K562 (cell line): ENCODE data around the gene NLRP6. TPM values are rescaled to one million over a fixed set of nuclear protein-coding genes. Genes with fewer than 3 reads are reported as not detected.
A peak's percentile ranks its signal among the peaks of the same experiment; 100 is the strongest.

Experiments used
- ATAC-seq: fragments of 200-7000 bp; cut with Tn5 transposase; 3 replicates; pipeline ENCODE4 v1.9.1; 2020; ENCODE audit warnings: moderate library complexity
- BruUV-seq: library from RNA; stranded (reverse); fragments of 400-500 nt; replicated peaks from 2 replicates; lab custom pipeline; 2021; lab: Mats Ljungman, UMichigan
- CTCF ChIA-PET: fragments of 300-600 bp; formaldehyde crosslinking; extraction: SDS; loops from one replicate; lab custom pipeline; 2021; ENCODE audit warnings: low intra/inter-chr PET ratio; lab: Yijun Ruan, JAX
- POLR2A ChIA-PET: fragments of 300-600, 350-650 bp; sonication (Branson Sonifier 250); formaldehyde crosslinking; extraction: SDS; loops from one replicate; lab custom pipeline; 2021; ENCODE audit warnings: antibody characterized with exemption, inconsistent platforms; lab: Yijun Ruan, JAX
- DNase-seq, 4 experiments: peaks; one replicate each; pipeline versions ENCODE4 v3.0.0 to v3.0.0-alpha.2; 2011 to 2018; ENCODE audit warnings: low spot score in 3 of 4, mixed read lengths in 3 of 4; ENCODE audit errors: extremely low read depth in 1 of 4
- FAIRE-seq: peaks from 2 replicates; lab custom pipeline; 2011; peaks lifted over from hg19 to GRCh38; lab: Jason Lieb, UNC
- H2AFZ ChIP-seq: 2 replicates; pipeline ENCODE4 v1.6.0; 2011; ENCODE audit warnings: low read depth, low read length, control low read depth, inconsistent platforms
- H3K27ac ChIP-seq: fragments of 200-600 bp; 3 replicates; pipeline ENCODE4 v1.8.0; 2011; ENCODE audit warnings: low read depth, mild to moderate bottlenecking, control low read depth, inconsistent platforms, low read length, moderate library complexity, mixed read lengths; ENCODE audit errors: extremely low read depth
- H3K27me3 ChIP-seq, 2 experiments: fragments of 300-600 bp in 1 of 2; 2 replicates in 1 of 2; 3 replicates in 1 of 2; pipeline versions ENCODE4 v1.6.0 to v1.8.0; 2011; ENCODE audit warnings: inconsistent platforms in 2 of 2, low read length in 2 of 2, mild to moderate bottlenecking in 1 of 2, mixed read lengths in 1 of 2, moderate library complexity in 1 of 2; ENCODE audit not compliant: control insufficient read depth in 2 of 2, insufficient read depth in 2 of 2
- H3K36me3 ChIP-seq: fragments of 300-600 bp; 3 replicates; pipeline ENCODE4 v1.8.0; 2011; ENCODE audit warnings: mild to moderate bottlenecking, low read length, inconsistent platforms; ENCODE audit not compliant: control insufficient read depth, insufficient read depth
- H3K4me1 ChIP-seq, 2 experiments: fragments of 200-600 bp in 1 of 2; replicated peaks in 1 of 2; 2 replicates in 1 of 2; 3 replicates in 1 of 2; pipeline versions ENCODE4 v1.5.1 to v1.8.0; 2011; ENCODE audit warnings: inconsistent platforms in 2 of 2, low read length in 2 of 2, mild to moderate bottlenecking in 1 of 2, mixed read lengths in 1 of 2, moderate library complexity in 1 of 2; ENCODE audit not compliant: control insufficient read depth in 2 of 2, insufficient read depth in 2 of 2
- H3K4me2 ChIP-seq: 2 replicates; pipeline ENCODE4 v1.6.1; 2011; ENCODE audit warnings: low read length, control low read depth, inconsistent platforms, mixed read lengths; ENCODE audit not compliant: insufficient read depth
- H3K4me3 ChIP-seq: fragments of 200-600 bp; sonication (generic), shearing (Covaris generic); 2 replicates; pipeline ENCODE4 v1.5.1; 2016; ENCODE audit warnings: control low read depth, inconsistent platforms
- H3K79me2 ChIP-seq: fragments of 200-600 bp; 3 replicates; pipeline ENCODE4 v1.8.0; 2011; ENCODE audit warnings: low read length, inconsistent platforms; ENCODE audit not compliant: control insufficient read depth, insufficient read depth
- H3K9ac ChIP-seq, 2 experiments: 2 replicates each; pipeline versions ENCODE4 v1.6.0 to v1.6.1; 2011; ENCODE audit warnings: low read depth in 2 of 2, low read length in 2 of 2, control low read depth in 1 of 2, inconsistent platforms in 1 of 2, mild to moderate bottlenecking in 1 of 2, mixed read lengths in 1 of 2; ENCODE audit not compliant: insufficient read depth in 1 of 2
- H3K9me1 ChIP-seq: one replicate; pipeline ENCODE4 v1.6.0; 2011; ENCODE audit warnings: inconsistent platforms, mild to moderate bottlenecking, low read length, moderate library complexity; ENCODE audit not compliant: control insufficient read depth, insufficient read depth
- H3K9me3 ChIP-seq: replicated peaks from 2 replicates; pipeline ENCODE4 v1.5.1; 2011; ENCODE audit warnings: low read depth, low read length, inconsistent platforms; ENCODE audit not compliant: control insufficient read depth, insufficient read depth
- H4K20me1 ChIP-seq: replicated peaks from 2 replicates; pipeline ENCODE4 v1.6.1; 2011; ENCODE audit warnings: low read length, inconsistent platforms, mixed read lengths; ENCODE audit not compliant: control insufficient read depth, insufficient read depth
- ATF4 ChIP-seq: fragments of 450-650 bp; formaldehyde crosslinking; IDR thresholded peaks from 2 replicates; pipeline ENCODE4 v1.4.0; 2022; ENCODE audit warnings: mild to moderate bottlenecking, moderate library complexity
- BCLAF1 ChIP-seq, 2 experiments: fragments of 450-650 bp in 1 of 2; IDR thresholded peaks; 2 replicates each; pipeline ENCODE4 v1.6.1; 2011 to 2017; ENCODE audit warnings: low read depth in 2 of 2, antibody characterized with exemption in 1 of 2, borderline replicate concordance in 1 of 2, low read length in 1 of 2, mild to moderate bottlenecking in 1 of 2, mixed read lengths in 1 of 2; ENCODE audit not compliant: control insufficient read depth in 1 of 2
- CCAR2 ChIP-seq: fragments of 200-400 bp; formaldehyde crosslinking; IDR thresholded peaks from 2 replicates; pipeline ENCODE4 v1.6.1; 2017; ENCODE audit warnings: mild to moderate bottlenecking, low read depth, low read length
- HOMEZ ChIP-seq: fragments of 250-450 bp; sonication (Bioruptor Pico); IDR thresholded peaks from 2 replicates; pipeline ENCODE4 v1.4.0; 2020; ENCODE audit warnings: mild to moderate bottlenecking, moderate library complexity
- NUFIP1 ChIP-seq: fragments of 450-650 bp; IDR thresholded peaks from 2 replicates; pipeline ENCODE4 v1.6.1; 2018; ENCODE audit not compliant: partially characterized antibody
- POLR2G ChIP-seq: fragments of 200-400 bp; formaldehyde crosslinking; IDR thresholded peaks from 2 replicates; pipeline ENCODE4 v1.6.1; 2017; ENCODE audit warnings: low read depth, mild to moderate bottlenecking, antibody characterized with exemption, low read length, moderate library complexity
- RBFOX2 ChIP-seq: fragments of 200-400 bp; formaldehyde crosslinking; IDR thresholded peaks from 2 replicates; pipeline ENCODE4 v1.6.1; 2017; ENCODE audit warnings: low read depth, mild to moderate bottlenecking, low read length, moderate library complexity
- RFX5 ChIP-seq: IDR thresholded peaks from 2 replicates; pipeline ENCODE4 v1.6.1; 2011; ENCODE audit warnings: low read depth, mild to moderate bottlenecking, improper control_type of control experiment, low read length
- SRSF9 ChIP-seq: fragments of 200-400 bp; formaldehyde crosslinking; IDR thresholded peaks from 2 replicates; pipeline ENCODE4 v1.6.1; 2017; ENCODE audit warnings: low read depth, low read length, borderline replicate concordance
- STAT5A ChIP-seq: IDR thresholded peaks from 2 replicates; pipeline ENCODE4 v1.6.1; 2012; ENCODE audit warnings: low read length, inconsistent platforms, borderline replicate concordance
- ZNF212 ChIP-seq: fragments of 450-650 bp; formaldehyde crosslinking; IDR thresholded peaks from 2 replicates; pipeline ENCODE4 v1.4.0; 2020; ENCODE audit warnings: mild to moderate bottlenecking
- WGBS: fragments of 100-300 bp; shearing (Covaris generic); methylation state at CpG from one replicate; pipeline ENCODE4 v1.1.6; 2016; ENCODE audit warnings: low coverage, mixed read lengths; ENCODE audit not compliant: insufficient coverage; ENCODE audit errors: missing lambda C conversion rate; 5-methylcytosine and 5-hydroxymethylcytosine counted together
- in situ Hi-C: fragments of 300-500 bp; cut with MboI; formaldehyde crosslinking; loops from 4 replicates; pipeline ENCODE4 v1.15.0; 2018; ENCODE audit warnings: inconsistent platforms, mixed read lengths
- intact Hi-C: fragments of 100-400 bp; cut with micrococcal nuclease; formaldehyde crosslinking; loops from 2 replicates; pipeline ENCODE4 v1.14.2; 2022
- polyA plus RNA-seq, 8 experiments: library from polyadenylated mRNA; depleted of rRNA in 4 of 8; stranded (reverse) in 5 of 8; unstranded in 3 of 8; fragments of >200 nt; fragmentation: Nextera tagmentation in 2 of 8; fragmentation: Illumina TruSeq in 1 of 8; extraction: Ambion mirVana in 2 of 8; extraction: Trizol in 1 of 8; gene quantifications; 2 replicates each; pipeline versions ENCODE4 v1.2.1 to v1.2.3, GENCODE V29; 2011 to 2014; ENCODE audit warnings: inconsistent platforms in 1 of 8, missing spikeins in 1 of 8
- total RNA-seq, 7 experiments: library from RNA; depleted of rRNA in 6 of 7; stranded (reverse); fragments of >200 nt in 6 of 7; fragmentation: Illumina TruSeq in 2 of 7; extraction: Trizol in 2 of 7; gene quantifications; 2 replicates each; pipeline versions ENCODE4 v1.2.1 to v1.2.3, GENCODE V29; 2011 to 2021; ENCODE audit warnings: low replicate concordance in 1 of 7
- TF ChIP-seq, protein P1 (sequence below): IDR thresholded peaks from 2 replicates; pipeline ENCODE4 v1.6.1; 2012; ENCODE audit warnings: low read depth, low read length, improper control_type of control experiment, borderline replicate concordance

NLRP6 gene
- total and polyA plus RNA-seq, 9 of the 15 experiments (the other 6 are each of a cell fraction or from before 2014, with no cell fraction given): 0.03 to 0.18 (median 0.15) TPM; not detected in 5

- Histone ChIP-seq H3K27me3 (no peaks in the 10 kb centered on the region), H3K4me2 (no peak overlapping the region), H3K4me3 (no peak overlapping the region), H3K9ac (peak overlapping the region in 1 of 2 experiments; percentile 94; a peak in 2 of 4 replicates), H3K27ac (no peak overlapping the region), H3K9me3 (no peaks in the 10 kb centered on the region), H3K9me1 (no peaks in the 10 kb centered on the region), H3K4me1 (peaks cover 13 to 89% of the 10 kb centered on the region in 2 experiments; a peak in 4 of 5 replicates), H3K79me2 (peaks cover 37% of the 10 kb centered on the region), H3K36me3 (peaks cover 60% of the 10 kb centered on the region; the same call in 2 of the 3 replicates), H2AFZ (no peak overlapping the region), H4K20me1 (no peaks in the 10 kb centered on the region)
- FAIRE-seq (no peak), ATAC-seq (no peak), DNase-seq (no peak)
- CTCF ChIA-PET: no interaction called here
- in situ Hi-C loops (no loop called here), intact Hi-C loops (no loop called here)
- POLR2A ChIA-PET: interaction anchor here (1.5 to 1.7 kb wide), 2 partner anchors 23 to 83 kb away, joined by 3 to 5 read pairs; partner anchors contain the start of genes BET1L and RIC8A
- 87% methylated on average over 9 of the region's 13 CpGs for WGBS
- no TSS peak for BruUV-seq
- TF ChIP-seq CCAR2 (no peak), NUFIP1 (no peak), HOMEZ (CRISPR knock-in tag) (no peak), SRSF9 (no peak), ZNF212 (CRISPR knock-in tag) (no peak), BCLAF1 (IDR thresholded peaks at IDR 0.05; ENCODE audit: borderline replicate concordance in 1 of 2, control insufficient read depth in 1 of 2, low read depth in 2 of 2, low read length in 1 of 2) (no peak), STAT5A (no peak), RFX5 (no peak), ATF4 (CRISPR knock-in tag) (no peak), RBFOX2 (peak; percentile 14; the same call in 1 of the 2 replicates), POLR2G (0 out of 2 replicates have a peak, but pooled peaks have one; percentile 22)
- TF ChIP-seq, protein P1, sequence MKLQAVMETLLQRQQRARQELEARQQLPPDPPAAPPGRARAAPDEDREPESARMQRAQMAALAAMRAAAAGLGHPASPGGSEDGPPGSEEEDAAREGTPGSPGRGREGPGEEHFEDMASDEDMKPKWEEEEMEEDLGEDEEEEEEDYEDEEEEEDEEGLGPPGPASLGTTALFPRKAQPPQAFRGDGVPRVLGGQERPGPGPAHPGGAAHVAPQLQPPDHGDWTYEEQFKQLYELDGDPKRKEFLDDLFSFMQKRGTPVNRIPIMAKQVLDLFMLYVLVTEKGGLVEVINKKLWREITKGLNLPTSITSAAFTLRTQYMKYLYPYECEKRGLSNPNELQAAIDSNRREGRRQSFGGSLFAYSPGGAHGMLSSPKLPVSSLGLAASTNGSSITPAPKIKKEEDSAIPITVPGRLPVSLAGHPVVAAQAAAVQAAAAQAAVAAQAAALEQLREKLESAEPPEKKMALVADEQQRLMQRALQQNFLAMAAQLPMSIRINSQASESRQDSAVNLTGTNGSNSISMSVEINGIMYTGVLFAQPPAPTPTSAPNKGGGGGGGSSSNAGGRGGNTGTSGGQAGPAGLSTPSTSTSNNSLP: no peak
Observed at GRCh38 chr11:290621-291231, 12.5 kb downstream of the NLRP6 start.
